Suprapubic skin (tissue), 3 donors: Measurements from ENCODE around the gene PFKFB3.

Experiments
- CTCF ChIP-seq, 2 donors: fragments of 200-600 bp in 1 of 2; fragments of 450-650 bp in 1 of 2; sonication (generic) in 1 of 2; IDR thresholded peaks; one replicate each; pipeline ENCODE4 v1.5.1; 2016 to 2019; ENCODE audit warnings: antibody characterized with exemption in 2 of 2, mild to moderate bottlenecking in 1 of 2, moderate library complexity in 1 of 2
- EP300 ChIP-seq: sonication (generic); formaldehyde crosslinking; IDR thresholded peaks from one replicate; pipeline ENCODE4 v1.6.1; 2017; ENCODE audit warnings: antibody characterized with exemption
- POLR2A ChIP-seq, 2 donors: fragments of 450-650 bp; IDR thresholded peaks; one replicate each; pipeline ENCODE4 v1.6.1; 2017; ENCODE audit warnings: antibody characterized with exemption in 2 of 2, mild to moderate bottlenecking in 2 of 2, moderate library complexity in 2 of 2

GRCh38 chr10:6203331-6204062 is 765 bp downstream of the PFKFB3 start:
- TF ChIP-seq CTCF (IDR thresholded peaks at IDR 0.05): peak; percentile 19 to 39
- no peak for TF ChIP-seq POLR2A (IDR thresholded peaks at IDR 0.05)
- no peak for TF ChIP-seq EP300
